Astrocyte (in vitro differentiated cells and primary cell): ENCODE measurements around the gene B4GALT7.

Experiments
- CTCF ChIP-seq: IDR thresholded peaks from 2 replicates; pipeline ENCODE4 v1.5.1; 2011; ENCODE audit warnings: low read depth, mild to moderate bottlenecking, inconsistent platforms, low read length, moderate library complexity; ENCODE audit not compliant: insufficient read depth
- EZH2 ChIP-seq: IDR thresholded peaks from 2 replicates; pipeline ENCODE4 v1.6.1; 2012; ENCODE audit warnings: mild to moderate bottlenecking, low read length, inconsistent platforms; ENCODE audit not compliant: insufficient read depth

GRCh38 chr5:177607452-177608192 is 7.7 kb downstream of the B4GALT7 start:
- no peak for TF ChIP-seq EZH2
- peak; percentile 61 for TF ChIP-seq CTCF
